GM19240 (cell line): Measurements from ENCODE around the gene SEPTIN5.

ENCODE experiments used
- DNase-seq: peaks from one replicate; pipeline ENCODE4 v3.0.0; 2011; ENCODE audit warnings: low spot score; ENCODE audit not compliant: insufficient read length

The SEPTIN5 gene

GRCh38 chr22:19705181-19705934, 8.9 kb upstream of the SEPTIN5 start:
- DNase-seq, result no peak

DNA sequence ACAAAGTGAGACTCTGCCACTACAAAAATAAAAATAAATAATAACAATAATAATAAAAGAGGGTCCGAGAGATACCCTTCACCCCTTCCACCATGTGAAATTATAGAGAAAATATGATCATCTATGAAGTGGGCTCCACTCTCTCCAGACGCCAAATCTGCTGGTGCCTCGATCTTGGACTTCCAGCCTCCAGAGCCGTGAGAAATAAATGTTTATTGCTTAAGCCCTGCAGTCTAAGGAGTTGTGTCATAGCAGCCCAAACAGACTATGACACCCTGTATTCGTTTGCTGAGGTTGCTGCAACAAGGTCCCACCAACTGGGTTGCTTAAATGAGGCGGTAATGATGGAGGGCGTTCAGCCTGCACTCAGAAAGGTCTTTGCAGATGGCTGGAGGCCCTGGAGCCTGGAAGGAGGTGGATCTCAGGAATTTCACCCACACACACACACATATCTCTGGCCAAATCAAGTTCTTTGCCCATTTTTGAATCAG, 7.6 kb upstream of the SEPTIN5 start:
- no peak for DNase-seq

DNA sequence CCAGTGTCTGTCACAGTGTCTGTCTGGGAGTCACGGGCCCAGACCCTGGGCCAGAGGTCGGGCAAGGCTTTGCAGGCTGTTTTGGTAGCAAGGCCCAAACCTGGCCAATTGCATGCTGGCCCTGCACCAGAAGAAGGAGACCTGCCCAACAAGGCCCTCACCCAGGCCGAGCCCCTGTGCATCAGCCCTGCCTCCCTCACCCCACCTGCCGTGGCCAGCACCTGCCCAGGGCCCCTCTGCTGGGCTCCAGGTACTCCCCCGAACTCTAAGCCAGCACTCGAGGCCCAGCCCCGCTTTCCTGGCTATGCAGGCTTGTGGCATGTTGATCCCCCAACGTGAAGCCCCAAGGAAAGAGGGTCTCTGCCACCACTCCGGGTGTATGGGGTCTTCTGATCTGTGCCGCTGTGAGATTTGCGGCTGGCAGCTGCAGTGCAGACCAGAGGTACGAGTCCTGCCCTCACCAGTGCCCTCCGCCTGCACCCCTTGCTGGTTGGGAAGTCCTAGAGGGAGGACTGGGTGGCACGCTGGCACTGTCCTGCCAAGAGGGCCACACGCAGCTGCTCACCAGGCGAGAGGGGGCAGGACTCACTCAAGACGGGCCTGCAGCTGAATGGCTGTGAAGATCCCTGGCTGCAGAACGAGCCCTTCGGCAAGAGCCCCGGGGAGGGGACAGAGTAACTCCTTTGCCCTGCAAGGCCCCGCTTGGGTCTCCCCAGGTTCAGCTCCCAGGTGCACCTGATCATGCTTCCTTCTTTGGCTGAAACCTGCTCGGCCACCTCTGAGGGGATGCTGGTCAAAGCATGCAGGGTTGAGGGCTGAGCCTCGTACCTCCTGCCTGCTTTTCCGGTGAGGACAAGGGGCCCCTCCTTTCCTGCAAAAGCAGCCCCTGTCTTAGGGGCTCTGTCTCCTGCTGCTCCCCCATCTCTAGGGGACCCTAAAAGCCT, 6.7 kb upstream of the SEPTIN5 start:
- DNase-seq, result no peak

- DNase-seq, result no peak
These were observed 5.8 kb upstream of the SEPTIN5 start for GRCh38 chr22:19708321-19709011.

GRCh38 chr22:19709063-19709769, 5.1 kb upstream of the SEPTIN5 start:
- DNase-seq, result no peak

GRCh38 chr22:19710020-19710768, 4.1 kb upstream of the SEPTIN5 start:
- DNase-seq, result no peak

- no peak for DNase-seq
These were observed 3.6 kb upstream of the SEPTIN5 start for GRCh38 chr22:19710769-19711106.

DNA sequence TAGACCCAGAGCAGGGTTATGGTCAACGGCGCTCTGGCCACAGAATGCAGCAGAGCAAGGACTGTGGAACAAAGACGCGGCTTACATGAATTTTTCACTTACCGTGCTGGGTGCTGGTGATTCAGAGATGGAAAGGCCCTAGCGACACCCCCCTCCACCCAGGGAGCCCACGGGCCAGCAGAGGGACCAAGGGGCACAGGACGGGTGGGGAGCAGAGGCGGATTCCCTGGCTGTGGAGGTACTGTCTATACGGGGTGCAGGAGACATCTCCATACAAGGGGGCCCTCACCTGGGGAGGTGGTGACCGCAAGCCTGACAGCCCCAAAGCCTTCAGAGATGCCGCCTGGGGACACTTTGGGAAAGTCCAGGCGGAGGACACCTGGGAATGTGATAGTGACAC, 1.1 kb upstream of the SEPTIN5 start:
- no peak for DNase-seq

DNA sequence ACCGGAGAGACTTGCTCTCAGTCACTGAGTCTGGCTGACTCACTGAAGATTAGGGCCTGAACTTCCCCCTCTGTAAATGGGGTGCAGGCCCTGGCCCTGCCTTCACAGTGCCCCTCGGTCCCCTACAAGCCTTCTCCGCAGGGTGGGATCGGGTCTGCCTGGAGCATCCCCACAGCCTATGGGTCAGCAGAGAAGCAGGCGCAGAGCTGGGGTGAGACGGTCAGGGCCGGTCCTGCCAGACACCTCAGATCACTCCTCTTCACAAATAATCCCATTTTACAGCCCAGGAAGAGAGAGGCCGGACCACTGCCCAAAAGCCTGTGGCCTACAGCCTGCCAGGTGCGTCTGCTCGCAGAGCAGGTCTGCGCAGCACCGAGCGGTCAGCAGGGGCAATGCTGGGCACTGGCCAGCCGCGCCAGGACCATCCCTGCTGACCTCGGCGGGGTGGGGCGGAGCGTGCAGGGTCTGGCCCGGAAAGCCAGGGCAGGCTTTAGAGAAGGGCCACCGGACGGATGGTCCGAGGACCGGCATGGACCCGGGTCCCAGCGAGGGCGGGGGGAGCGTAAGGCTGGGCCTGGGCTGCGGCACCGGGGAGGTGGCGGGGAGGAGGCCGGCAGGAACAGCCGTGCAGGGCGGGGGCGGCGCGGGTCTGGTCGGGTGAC, 522 bp upstream of the SEPTIN5 start:
- no peak for DNase-seq

GRCh38 chr22:19715188-19715930, 1.1 kb downstream of the SEPTIN5 start:
- DNase-seq, result no peak

GRCh38 chr22:19716041-19716828, 1.9 kb downstream of the SEPTIN5 start:
- no peak for DNase-seq

GRCh38 chr22:19716829-19717105, 2.5 kb downstream of the SEPTIN5 start:
- no peak for DNase-seq

GRCh38 chr22:19717181-19717580, 2.9 kb downstream of the SEPTIN5 start:
- DNase-seq, result no peak

DNA sequence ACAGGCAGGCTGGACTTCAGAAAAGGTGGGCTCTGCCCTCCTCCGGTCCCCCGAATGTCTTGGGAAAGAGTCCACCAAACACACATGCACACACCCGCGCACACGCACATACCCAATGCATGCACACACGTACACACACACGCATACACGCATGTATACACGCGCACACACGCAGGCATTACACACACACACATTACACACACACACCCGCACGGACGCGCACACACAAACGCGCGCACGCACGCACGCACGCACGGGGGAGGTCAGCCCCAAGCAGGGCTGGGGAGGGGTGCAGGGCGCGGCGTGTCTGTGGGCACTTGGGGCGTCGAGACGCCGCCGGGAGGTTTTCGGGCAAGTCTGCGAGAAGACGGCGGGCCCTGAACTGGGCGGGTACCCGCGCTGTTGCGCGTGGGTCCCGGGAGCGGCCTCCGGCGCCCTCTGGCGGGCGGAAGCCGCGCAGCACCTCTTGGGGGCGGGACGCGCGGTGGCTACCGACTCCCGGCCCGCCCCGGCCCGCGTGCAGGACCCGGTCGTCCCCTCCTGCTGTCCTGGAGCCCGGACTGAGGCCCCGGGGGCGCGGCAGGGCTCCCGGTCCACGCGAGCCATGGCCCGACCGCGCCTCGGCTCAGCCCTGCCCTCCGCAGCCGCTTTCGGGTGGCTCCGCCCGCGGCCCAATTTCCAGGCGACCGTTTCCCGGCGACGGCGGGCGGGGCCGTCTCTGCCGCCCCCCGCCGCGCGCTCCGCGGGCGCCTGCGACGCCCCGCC, 3.6 kb downstream of the SEPTIN5 start:
- DNase-seq, result peak; percentile 76

DNA sequence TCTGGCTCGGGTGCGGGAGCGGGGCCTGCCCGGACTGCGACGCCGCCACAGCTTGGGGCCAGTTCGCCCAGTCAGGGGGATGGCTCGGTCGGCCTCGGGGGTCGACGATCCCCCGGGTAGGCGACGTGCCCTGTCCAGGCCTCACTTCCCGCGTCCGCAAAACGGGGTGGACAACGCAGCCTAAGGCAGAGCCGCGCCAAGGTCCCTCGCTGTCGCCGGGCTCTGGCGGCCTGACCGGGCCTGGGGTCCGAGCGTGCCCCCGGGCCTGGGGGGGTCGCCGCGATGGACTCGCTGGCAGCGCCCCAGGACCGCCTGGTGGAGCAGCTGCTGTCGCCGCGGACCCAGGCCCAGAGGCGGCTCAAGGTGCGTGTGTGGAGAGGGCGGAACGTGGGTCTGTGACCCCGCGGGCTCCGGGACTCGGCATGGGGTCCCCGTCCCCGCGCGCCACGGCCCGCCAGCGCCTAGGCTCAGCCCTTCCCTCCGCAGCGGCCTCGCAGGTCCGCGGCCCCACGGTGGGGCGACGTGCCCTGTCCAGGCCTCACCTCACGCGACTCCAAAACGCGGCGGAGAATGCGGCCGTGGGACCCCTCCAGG, 4.2 kb downstream of the SEPTIN5 start:
- no peak for DNase-seq

GRCh38 chr22:19719050-19719482, 4.8 kb downstream of the SEPTIN5 start:
- DNase-seq, result no peak

GRCh38 chr22:19719488-19720021, 5.3 kb downstream of the SEPTIN5 start:
- no peak for DNase-seq
